Measurements from ENCODE around the gene G6PC2. TPM values are rescaled to one million over a fixed set of nuclear protein-coding genes. Genes with fewer than 3 reads are reported as not detected.

G6PC2 gene, protein sequence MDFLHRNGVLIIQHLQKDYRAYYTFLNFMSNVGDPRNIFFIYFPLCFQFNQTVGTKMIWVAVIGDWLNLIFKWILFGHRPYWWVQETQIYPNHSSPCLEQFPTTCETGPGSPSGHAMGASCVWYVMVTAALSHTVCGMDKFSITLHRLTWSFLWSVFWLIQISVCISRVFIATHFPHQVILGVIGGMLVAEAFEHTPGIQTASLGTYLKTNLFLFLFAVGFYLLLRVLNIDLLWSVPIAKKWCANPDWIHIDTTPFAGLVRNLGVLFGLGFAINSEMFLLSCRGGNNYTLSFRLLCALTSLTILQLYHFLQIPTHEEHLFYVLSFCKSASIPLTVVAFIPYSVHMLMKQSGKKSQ
- total RNA-seq (not detected), polyA plus RNA-seq (not detected)

DNA sequence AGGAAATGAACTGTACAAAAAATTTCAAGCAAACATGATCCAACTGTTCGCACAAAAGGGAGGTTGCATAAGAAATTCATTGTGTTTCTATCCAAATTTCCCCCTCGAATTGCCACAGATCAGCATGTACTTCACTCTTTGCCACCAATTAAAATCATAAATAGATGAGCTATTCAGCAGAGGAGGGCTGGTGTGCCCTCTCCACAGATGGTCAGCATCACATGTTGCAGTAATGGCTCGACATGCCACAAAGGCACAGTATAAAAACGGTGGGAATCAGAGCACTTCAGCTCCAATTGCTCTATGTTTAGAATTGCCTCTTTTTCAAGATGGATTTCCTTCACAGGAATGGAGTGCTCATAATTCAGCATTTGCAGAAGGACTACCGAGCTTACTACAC lies at the start of gene G6PC2:
Gene G6PC2, plus strand, starts transcription at position 289 of the 400 bp plus-strand sequence. Its CDS starts 41 bp downstream, at position 330.
- no peak within 1 kb of the TSS for H3K27ac ChIP-seq (ENCODE audit: low read depth in 1 of 2, low read length in 2 of 2)

DNA sequence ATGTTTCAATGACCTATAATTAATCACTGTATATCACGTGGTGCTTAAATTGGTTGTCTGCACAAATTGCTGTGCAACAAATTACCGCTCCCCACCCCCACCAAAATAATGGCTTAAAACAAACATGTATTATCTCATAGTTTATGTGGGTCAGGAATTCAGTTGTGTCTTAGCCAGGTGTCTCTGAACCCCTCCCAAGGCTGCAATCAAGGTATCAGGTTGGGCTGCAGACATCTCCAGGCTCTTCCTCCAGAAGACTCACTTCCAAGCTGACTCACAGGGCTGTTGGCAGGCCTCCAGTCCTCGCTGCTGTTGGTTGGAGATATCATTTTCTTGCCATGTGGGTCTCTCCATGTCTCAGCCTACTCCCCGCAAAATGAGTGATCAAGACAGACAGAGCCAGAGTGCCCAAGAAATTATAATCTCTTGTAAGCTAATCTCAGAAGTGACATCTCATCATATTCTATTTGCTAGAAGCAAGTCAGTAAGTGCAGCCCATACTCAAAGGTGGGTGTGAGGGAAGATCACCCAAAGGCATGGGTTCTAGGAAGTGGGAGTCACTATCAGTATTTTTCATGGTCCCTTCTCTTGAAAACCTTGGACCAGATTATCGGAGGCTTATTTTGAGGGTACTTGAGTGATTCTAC lies 49.3 kb upstream of the G6PC2 start:
- WGBS: 87% methylated on average over 5 of the region's 5 CpGs
- Histone ChIP-seq H3K4me1 (ENCODE audit: control insufficient read depth in 4 of 4, insufficient read depth in 4 of 4, low read length in 3 of 4) (peaks cover 0 to 3% (median under 1%) of the 10 kb centered on the region in 4 donors), H3K27ac (ENCODE audit: low read depth in 1 of 2, low read length in 2 of 2) (no peak overlapping the region), H3K36me3 (ENCODE audit: control insufficient read depth in 4 of 4, insufficient read depth in 3 of 4, low read depth in 1 of 4, low read length in 3 of 4) (no peaks in the 10 kb centered on the region), H3K27me3 (ENCODE audit: control insufficient read depth in 4 of 4, insufficient read depth in 4 of 4, low read length in 3 of 4) (no peaks in the 10 kb centered on the region), H3K9ac (ENCODE audit: low read depth in 1 of 2, low read length in 2 of 2) (no peak overlapping the region), H3K4me3 (ENCODE audit: low read depth in 1 of 3, low read length in 3 of 3) (no peak overlapping the region), H3K9me3 (ENCODE audit: control insufficient read depth in 4 of 4, low read length in 3 of 4) (no peaks in the 10 kb centered on the region)
- no peak for TF ChIP-seq RXRA (IDR thresholded peaks at IDR 0.05)
- peak; percentile 92 for DNase-seq (ENCODE audit: low spot score)

More for the DNA sequence above, at the start of gene G6PC2:
- Histone ChIP-seq H3K9me3 (ENCODE audit: control insufficient read depth in 4 of 4, low read length in 3 of 4) (no peaks in the 10 kb centered on the region), H3K36me3 (ENCODE audit: control insufficient read depth in 4 of 4, insufficient read depth in 3 of 4, low read depth in 1 of 4, low read length in 3 of 4) (no peaks in the 10 kb centered on the region), H3K4me3 (ENCODE audit: low read depth in 1 of 3, low read length in 3 of 3) (no peak within 1 kb of the TSS), H3K4me1 (ENCODE audit: control insufficient read depth in 4 of 4, insufficient read depth in 4 of 4, low read length in 3 of 4) (no peaks in the 10 kb centered on the region), H3K27me3 (ENCODE audit: control insufficient read depth in 4 of 4, insufficient read depth in 4 of 4, low read length in 3 of 4) (peaks cover 0 to 2% (median 0%) of the 10 kb centered on the region in 4 donors), H3K9ac (ENCODE audit: low read depth in 1 of 2, low read length in 2 of 2) (no peak within 1 kb of the TSS)
- TF ChIP-seq YY1 (IDR thresholded peaks at IDR 0.05) (no peak), HNF4A (conservative IDR thresholded peaks at IDR 0.05) (no peak), NR2F2 (IDR thresholded peaks at IDR 0.05) (no peak), RAD21 (IDR thresholded peaks at IDR 0.05) (no peak), FOXA2 (IDR thresholded peaks at IDR 0.05) (no peak)
- TF ChIP-seq, protein P1, sequence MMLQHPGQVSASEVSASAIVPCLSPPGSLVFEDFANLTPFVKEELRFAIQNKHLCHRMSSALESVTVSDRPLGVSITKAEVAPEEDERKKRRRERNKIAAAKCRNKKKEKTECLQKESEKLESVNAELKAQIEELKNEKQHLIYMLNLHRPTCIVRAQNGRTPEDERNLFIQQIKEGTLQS (IDR thresholded peaks at IDR 0.05): no peak
- no peak for DNase-seq (ENCODE audit: low spot score)
- 84% methylated on average over 5 of the region's 5 CpGs for WGBS

DNA sequence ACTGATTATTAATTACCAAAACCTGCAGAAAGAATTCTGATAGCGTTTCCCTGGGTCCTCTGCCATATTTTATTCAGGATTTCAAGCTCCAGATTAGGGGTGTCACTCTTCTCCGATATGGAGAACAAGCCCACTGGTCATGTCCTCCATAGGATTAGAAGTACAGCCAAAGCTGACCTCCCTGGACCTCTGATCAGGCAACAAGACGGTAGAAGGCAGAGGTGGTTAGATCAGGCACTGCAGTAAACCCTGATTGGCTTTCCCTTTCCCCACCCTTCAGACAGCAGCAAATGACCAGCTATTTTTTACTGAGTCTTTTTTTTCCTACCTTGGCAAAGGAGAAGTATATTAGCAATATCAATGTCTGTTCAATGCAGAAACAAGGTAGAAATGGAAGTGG lies 48.6 kb upstream of the G6PC2 start:
- no peak overlapping the region for H3K9ac ChIP-seq (ENCODE audit: low read depth in 1 of 2, low read length in 2 of 2)
- WGBS: 53% methylated on average over 3 of the region's 3 CpGs
- H3K36me3 ChIP-seq (ENCODE audit: control insufficient read depth in 4 of 4, insufficient read depth in 3 of 4, low read depth in 1 of 4, low read length in 3 of 4): no peaks in the 10 kb centered on the region
- peaks cover 0 to 3% (median under 1%) of the 10 kb centered on the region in 4 donors for H3K4me1 ChIP-seq (ENCODE audit: control insufficient read depth in 4 of 4, insufficient read depth in 4 of 4, low read length in 3 of 4)
- no peak overlapping the region for H3K27ac ChIP-seq (ENCODE audit: low read depth in 1 of 2, low read length in 2 of 2)
- DNase-seq (ENCODE audit: low spot score): no peak
- no peaks in the 10 kb centered on the region for H3K27me3 ChIP-seq (ENCODE audit: control insufficient read depth in 4 of 4, insufficient read depth in 4 of 4, low read length in 3 of 4)
- TF ChIP-seq JUND (IDR thresholded peaks at IDR 0.05) (no peak), GABPA (IDR thresholded peaks at IDR 0.05 in 1 of 2, conservative IDR thresholded peaks at IDR 0.05 in 1 of 2) (no peak), YY1 (IDR thresholded peaks at IDR 0.05) (no peak), FOXA1 (IDR thresholded peaks at IDR 0.05) (no peak), HNF4G (IDR thresholded peaks at IDR 0.05) (no peak), HNF4A (conservative IDR thresholded peaks at IDR 0.05) (no peak), NR2F2 (IDR thresholded peaks at IDR 0.05) (no peak), TAF1 (conservative IDR thresholded peaks at IDR 0.05) (no peak), RAD21 (IDR thresholded peaks at IDR 0.05) (no peak), EGR1 (IDR thresholded peaks at IDR 0.05; ENCODE audit: low read depth in 2 of 2) (no peak)
- TF ChIP-seq, protein P2, sequence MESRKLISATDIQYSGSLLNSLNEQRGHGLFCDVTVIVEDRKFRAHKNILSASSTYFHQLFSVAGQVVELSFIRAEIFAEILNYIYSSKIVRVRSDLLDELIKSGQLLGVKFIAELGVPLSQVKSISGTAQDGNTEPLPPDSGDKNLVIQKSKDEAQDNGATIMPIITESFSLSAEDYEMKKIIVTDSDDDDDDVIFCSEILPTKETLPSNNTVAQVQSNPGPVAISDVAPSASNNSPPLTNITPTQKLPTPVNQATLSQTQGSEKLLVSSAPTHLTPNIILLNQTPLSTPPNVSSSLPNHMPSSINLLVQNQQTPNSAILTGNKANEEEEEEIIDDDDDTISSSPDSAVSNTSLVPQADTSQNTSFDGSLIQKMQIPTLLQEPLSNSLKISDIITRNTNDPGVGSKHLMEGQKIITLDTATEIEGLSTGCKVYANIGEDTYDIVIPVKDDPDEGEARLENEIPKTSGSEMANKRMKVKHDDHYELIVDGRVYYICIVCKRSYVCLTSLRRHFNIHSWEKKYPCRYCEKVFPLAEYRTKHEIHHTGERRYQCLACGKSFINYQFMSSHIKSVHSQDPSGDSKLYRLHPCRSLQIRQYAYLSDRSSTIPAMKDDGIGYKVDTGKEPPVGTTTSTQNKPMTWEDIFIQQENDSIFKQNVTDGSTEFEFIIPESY (IDR thresholded peaks at IDR 0.05): no peak
- TF ChIP-seq, protein P1 (IDR thresholded peaks at IDR 0.05): no peak
- TF ChIP-seq, protein P3, sequence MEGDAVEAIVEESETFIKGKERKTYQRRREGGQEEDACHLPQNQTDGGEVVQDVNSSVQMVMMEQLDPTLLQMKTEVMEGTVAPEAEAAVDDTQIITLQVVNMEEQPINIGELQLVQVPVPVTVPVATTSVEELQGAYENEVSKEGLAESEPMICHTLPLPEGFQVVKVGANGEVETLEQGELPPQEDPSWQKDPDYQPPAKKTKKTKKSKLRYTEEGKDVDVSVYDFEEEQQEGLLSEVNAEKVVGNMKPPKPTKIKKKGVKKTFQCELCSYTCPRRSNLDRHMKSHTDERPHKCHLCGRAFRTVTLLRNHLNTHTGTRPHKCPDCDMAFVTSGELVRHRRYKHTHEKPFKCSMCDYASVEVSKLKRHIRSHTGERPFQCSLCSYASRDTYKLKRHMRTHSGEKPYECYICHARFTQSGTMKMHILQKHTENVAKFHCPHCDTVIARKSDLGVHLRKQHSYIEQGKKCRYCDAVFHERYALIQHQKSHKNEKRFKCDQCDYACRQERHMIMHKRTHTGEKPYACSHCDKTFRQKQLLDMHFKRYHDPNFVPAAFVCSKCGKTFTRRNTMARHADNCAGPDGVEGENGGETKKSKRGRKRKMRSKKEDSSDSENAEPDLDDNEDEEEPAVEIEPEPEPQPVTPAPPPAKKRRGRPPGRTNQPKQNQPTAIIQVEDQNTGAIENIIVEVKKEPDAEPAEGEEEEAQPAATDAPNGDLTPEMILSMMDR (IDR thresholded peaks at IDR 0.05; ENCODE audit: low read depth, low read length, missing input control): no peak
- TF ChIP-seq, protein P4, sequence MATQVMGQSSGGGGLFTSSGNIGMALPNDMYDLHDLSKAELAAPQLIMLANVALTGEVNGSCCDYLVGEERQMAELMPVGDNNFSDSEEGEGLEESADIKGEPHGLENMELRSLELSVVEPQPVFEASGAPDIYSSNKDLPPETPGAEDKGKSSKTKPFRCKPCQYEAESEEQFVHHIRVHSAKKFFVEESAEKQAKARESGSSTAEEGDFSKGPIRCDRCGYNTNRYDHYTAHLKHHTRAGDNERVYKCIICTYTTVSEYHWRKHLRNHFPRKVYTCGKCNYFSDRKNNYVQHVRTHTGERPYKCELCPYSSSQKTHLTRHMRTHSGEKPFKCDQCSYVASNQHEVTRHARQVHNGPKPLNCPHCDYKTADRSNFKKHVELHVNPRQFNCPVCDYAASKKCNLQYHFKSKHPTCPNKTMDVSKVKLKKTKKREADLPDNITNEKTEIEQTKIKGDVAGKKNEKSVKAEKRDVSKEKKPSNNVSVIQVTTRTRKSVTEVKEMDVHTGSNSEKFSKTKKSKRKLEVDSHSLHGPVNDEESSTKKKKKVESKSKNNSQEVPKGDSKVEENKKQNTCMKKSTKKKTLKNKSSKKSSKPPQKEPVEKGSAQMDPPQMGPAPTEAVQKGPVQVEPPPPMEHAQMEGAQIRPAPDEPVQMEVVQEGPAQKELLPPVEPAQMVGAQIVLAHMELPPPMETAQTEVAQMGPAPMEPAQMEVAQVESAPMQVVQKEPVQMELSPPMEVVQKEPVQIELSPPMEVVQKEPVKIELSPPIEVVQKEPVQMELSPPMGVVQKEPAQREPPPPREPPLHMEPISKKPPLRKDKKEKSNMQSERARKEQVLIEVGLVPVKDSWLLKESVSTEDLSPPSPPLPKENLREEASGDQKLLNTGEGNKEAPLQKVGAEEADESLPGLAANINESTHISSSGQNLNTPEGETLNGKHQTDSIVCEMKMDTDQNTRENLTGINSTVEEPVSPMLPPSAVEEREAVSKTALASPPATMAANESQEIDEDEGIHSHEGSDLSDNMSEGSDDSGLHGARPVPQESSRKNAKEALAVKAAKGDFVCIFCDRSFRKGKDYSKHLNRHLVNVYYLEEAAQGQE (IDR thresholded peaks at IDR 0.05): no peak
- no peak overlapping the region for H3K4me3 ChIP-seq (ENCODE audit: low read depth in 1 of 3, low read length in 3 of 3)
- no peaks in the 10 kb centered on the region for H3K9me3 ChIP-seq (ENCODE audit: control insufficient read depth in 4 of 4, low read length in 3 of 4)

Measured in liver (tissue), 9 donors.